ENCODE data around the gene GMEB2. TPM values are rescaled to one million over a fixed set of nuclear protein-coding genes. Genes with fewer than 3 reads are reported as not detected.
"Not testable (repeated sequence)": the region's sequence is repeated elsewhere in the genome, so short reads cannot be mapped to it uniquely, and the experiment has no call there.

GMEB2 gene
- total RNA-seq, 1 experiment from 2014 or later, result 21.5 TPM

- H3K36me3 Mint-ChIP-seq (ENCODE audit: insufficient read depth, unreplicated experiment), result peaks cover 30% of the 10 kb centered on the region
- no TSS peak for BruUV-seq (replicated peaks)
- no peak overlapping the region for H3K4me3 Mint-ChIP-seq (ENCODE audit: unreplicated experiment)
- intact Hi-C loops (cut with micrococcal nuclease; ENCODE audit: unreplicated experiment), result no loop called here
- H3K4me1 ChIP-seq, result no peaks in the 10 kb centered on the region
- H3K27ac Mint-ChIP-seq (ENCODE audit: unreplicated experiment), result no peak overlapping the region
- H3K4me1 Mint-ChIP-seq (ENCODE audit: low read depth, unreplicated experiment), result no peaks in the 10 kb centered on the region
- H3K9me3 Mint-ChIP-seq (ENCODE audit: unreplicated experiment), result no peaks in the 10 kb centered on the region
- H3K9me3 ChIP-seq, result no peaks in the 10 kb centered on the region
- TF ChIP-seq CTCF (IDR thresholded peaks at IDR 0.05; ENCODE audit: insufficient read depth in 1 of 2, low read depth in 1 of 2, low read length in 1 of 2, severe bottlenecking in 1 of 2, unreplicated experiment in 1 of 2), result no peak
- no peaks in the 10 kb centered on the region for H3K27me3 Mint-ChIP-seq (ENCODE audit: insufficient read depth, unreplicated experiment)
- ChIA-PET CTCF (interaction anchor here (1.0 kb wide), 1 partner anchor 13 kb away, joined by 3 read pairs; no protein-coding TSS in a partner anchor), POLR2A (no interaction called here)
- DNase-seq, result no peak
- 0 out of 2 replicates have a peak, but pooled peaks cover 1% of the 10 kb centered on the region for H3K36me3 ChIP-seq (ENCODE audit: control insufficient read depth, insufficient read depth, low read length)
- no peak overlapping the region for H3K4me3 ChIP-seq (ENCODE audit: low read depth, low read length)
- H3K27me3 ChIP-seq (replicated peaks; ENCODE audit: control insufficient read depth, insufficient read depth, low read length), result no peaks in the 10 kb centered on the region
These were observed 24.6 kb downstream of the GMEB2 start for GRCh38 chr20:63602321-63602720.

- BruUV-seq (replicated peaks); CTCF ChIA-PET; H3K27me3 ChIP-seq (replicated peaks; ENCODE audit: control insufficient read depth, insufficient read depth, low read length); H3K36me3 ChIP-seq (ENCODE audit: control insufficient read depth, insufficient read depth, low read length); intact Hi-C loops (cut with micrococcal nuclease; ENCODE audit: unreplicated experiment); H3K4me3 Mint-ChIP-seq (ENCODE audit: unreplicated experiment); H3K27ac Mint-ChIP-seq (ENCODE audit: unreplicated experiment); H3K9me3 Mint-ChIP-seq (ENCODE audit: unreplicated experiment); H3K4me1 ChIP-seq; H3K27me3 Mint-ChIP-seq (ENCODE audit: insufficient read depth, unreplicated experiment); H3K4me1 Mint-ChIP-seq (ENCODE audit: low read depth, unreplicated experiment); H3K4me3 ChIP-seq (ENCODE audit: low read depth, low read length); H3K9me3 ChIP-seq; DNase-seq: not testable (repeated sequence)
- POLR2A ChIA-PET, result interaction anchor here (0.5 kb wide), 1 partner anchor 381 kb away, joined by 4 read pairs; no protein-coding TSS in a partner anchor
- peaks cover 30% of the 10 kb centered on the region for H3K36me3 Mint-ChIP-seq (ENCODE audit: insufficient read depth, unreplicated experiment)
These were observed 25.2 kb downstream of the GMEB2 start for GRCh38 chr20:63601679-63602078.

- intact Hi-C loops (cut with micrococcal nuclease; ENCODE audit: unreplicated experiment), result no loop called here
- no peak overlapping the region for H3K4me3 Mint-ChIP-seq (ENCODE audit: unreplicated experiment)
- CTCF ChIA-PET, result interaction anchor here (0.6 kb wide), 1 partner anchor 385 kb away, joined by 3 read pairs; no protein-coding TSS in a partner anchor
- Histone ChIP-seq H3K9me3 (no peaks in the 10 kb centered on the region), H3K27me3 (replicated peaks; ENCODE audit: control insufficient read depth, insufficient read depth, low read length) (no peaks in the 10 kb centered on the region), H3K36me3 (ENCODE audit: control insufficient read depth, insufficient read depth, low read length) (0 out of 2 replicates have a peak, but pooled peaks cover 1% of the 10 kb centered on the region), H3K4me3 (ENCODE audit: low read depth, low read length) (no peak overlapping the region), H3K4me1 (no peaks in the 10 kb centered on the region)
- peak overlapping the region; percentile 14 for H3K27ac Mint-ChIP-seq (ENCODE audit: unreplicated experiment)
- DNase-seq, result no peak
- no peaks in the 10 kb centered on the region for H3K4me1 Mint-ChIP-seq (ENCODE audit: low read depth, unreplicated experiment)
- no peaks in the 10 kb centered on the region for H3K9me3 Mint-ChIP-seq (ENCODE audit: unreplicated experiment)
- POLR2A ChIA-PET, result interaction anchor here (0.5 kb wide), 1 partner anchor 45 kb away, joined by 3 read pairs; no protein-coding TSS in a partner anchor
- no TSS peak for BruUV-seq (replicated peaks)
- H3K27me3 Mint-ChIP-seq (ENCODE audit: insufficient read depth, unreplicated experiment), result no peaks in the 10 kb centered on the region
- peaks cover 27% of the 10 kb centered on the region for H3K36me3 Mint-ChIP-seq (ENCODE audit: insufficient read depth, unreplicated experiment)
- TF ChIP-seq CTCF (IDR thresholded peaks at IDR 0.05; ENCODE audit: insufficient read depth in 1 of 2, low read depth in 1 of 2, low read length in 1 of 2, severe bottlenecking in 1 of 2, unreplicated experiment in 1 of 2), result no peak
These were observed 27.4 kb downstream of the GMEB2 start for GRCh38 chr20:63599396-63600050.

Measured in Caco-2 (cell line).